NCI-H1694 (cell line): ENCODE results near the gene GRM8.

Experiments used
- DNase-seq: peaks from one replicate; lab custom pipeline; 2025; lab: John Stamatoyannopoulos, UW

Gene GRM8

GRCh38 chr7:126658684-126659083 is 594.1 kb downstream of the GRM8 start:
- DNase-seq: no peak

GRCh38 chr7:126657599-126658358 is 595.0 kb downstream of the GRM8 start:
- DNase-seq: no peak

GRCh38 chr7:126657137-126657536 is 595.6 kb downstream of the GRM8 start:
- no peak for DNase-seq

GRCh38 chr7:126656165-126656564 is 596.6 kb downstream of the GRM8 start:
- no peak for DNase-seq

GRCh38 chr7:126637538-126637937 is 615.2 kb downstream of the GRM8 start:
- no peak for DNase-seq

GRCh38 chr7:126635545-126635944 is 617.2 kb downstream of the GRM8 start:
- DNase-seq: no peak

- no peak for DNase-seq
Observed at GRCh38 chr7:126608339-126608776, 644.4 kb downstream of the GRM8 start.

- no peak for DNase-seq
Observed at GRCh38 chr7:126606331-126606730, 646.4 kb downstream of the GRM8 start.

GRCh38 chr7:126605553-126605952 is 647.2 kb downstream of the GRM8 start:
- no peak for DNase-seq

GRCh38 chr7:126605056-126605455 is 647.7 kb downstream of the GRM8 start:
- peak; percentile 82 for DNase-seq

GRCh38 chr7:126589068-126589684 is 663.6 kb downstream of the GRM8 start:
- DNase-seq: no peak

- peak; percentile 97 for DNase-seq
Observed at GRCh38 chr7:126578338-126578737, 674.4 kb downstream of the GRM8 start.

- no peak for DNase-seq
Observed at GRCh38 chr7:126574276-126575250, 678.2 kb downstream of the GRM8 start.

- no peak for DNase-seq
Observed at GRCh38 chr7:126570845-126571244, 681.9 kb downstream of the GRM8 start.

- DNase-seq: no peak
Observed at GRCh38 chr7:126569402-126569801, 683.3 kb downstream of the GRM8 start.

GRCh38 chr7:126557271-126557670 is 695.5 kb downstream of the GRM8 start:
- DNase-seq: no peak

GRCh38 chr7:126541406-126541805 is 711.3 kb downstream of the GRM8 start:
- DNase-seq: no peak

GRCh38 chr7:126535176-126535575 is 717.6 kb downstream of the GRM8 start:
- no peak for DNase-seq

- DNase-seq: no peak
Observed at GRCh38 chr7:126533715-126534114, 719.0 kb downstream of the GRM8 start.

GRCh38 chr7:126529833-126530232 is 722.9 kb downstream of the GRM8 start:
- no peak for DNase-seq

GRCh38 chr7:126529254-126529653 is 723.5 kb downstream of the GRM8 start:
- DNase-seq: no peak

GRCh38 chr7:126525906-126526305 is 726.8 kb downstream of the GRM8 start:
- DNase-seq: no peak
